NCI-H1930 (cell line): ENCODE results near the gene RTL10.

ENCODE experiments used
- DNase-seq, 2 experiments: peaks; one replicate each; lab custom pipeline; 2025; lab: John Stamatoyannopoulos, UW

The RTL10 gene

DNA sequence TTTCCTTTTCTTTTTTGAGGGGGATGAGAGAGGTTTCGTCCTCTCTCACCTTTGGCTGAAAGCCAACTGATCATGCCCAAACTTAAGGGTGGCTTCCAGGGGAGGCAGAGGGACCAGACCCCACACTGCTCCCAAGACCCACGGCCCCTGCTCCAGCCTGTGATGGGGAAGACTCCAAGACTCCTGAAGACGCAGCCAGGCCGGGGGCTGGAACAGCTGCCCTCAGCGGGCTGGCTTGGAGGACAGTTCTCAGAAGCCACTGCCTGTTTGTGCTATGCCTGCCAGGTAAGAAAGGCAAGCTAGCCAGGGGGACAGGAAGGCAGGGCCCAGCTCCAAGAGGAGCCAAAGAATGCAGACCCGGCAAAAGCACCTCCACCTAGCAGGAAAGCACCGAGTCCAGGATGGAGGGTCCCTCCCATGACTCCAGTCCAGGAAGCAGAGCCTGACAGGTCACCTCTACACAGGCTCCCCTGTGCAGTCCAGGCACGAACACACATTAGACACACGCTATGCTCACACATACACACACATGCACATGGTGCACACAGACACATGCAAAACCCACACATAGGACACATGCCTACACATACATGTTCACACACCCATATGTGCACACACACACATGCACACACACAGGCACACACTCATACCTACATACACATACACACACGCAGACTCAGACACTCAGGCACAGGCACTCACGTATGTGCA is 31.3 kb downstream of the RTL10 start:
- no peak for DNase-seq

- DNase-seq: no peak
Observed at GRCh38 chr22:19822301-19823117, 32.2 kb downstream of the RTL10 start.

DNA sequence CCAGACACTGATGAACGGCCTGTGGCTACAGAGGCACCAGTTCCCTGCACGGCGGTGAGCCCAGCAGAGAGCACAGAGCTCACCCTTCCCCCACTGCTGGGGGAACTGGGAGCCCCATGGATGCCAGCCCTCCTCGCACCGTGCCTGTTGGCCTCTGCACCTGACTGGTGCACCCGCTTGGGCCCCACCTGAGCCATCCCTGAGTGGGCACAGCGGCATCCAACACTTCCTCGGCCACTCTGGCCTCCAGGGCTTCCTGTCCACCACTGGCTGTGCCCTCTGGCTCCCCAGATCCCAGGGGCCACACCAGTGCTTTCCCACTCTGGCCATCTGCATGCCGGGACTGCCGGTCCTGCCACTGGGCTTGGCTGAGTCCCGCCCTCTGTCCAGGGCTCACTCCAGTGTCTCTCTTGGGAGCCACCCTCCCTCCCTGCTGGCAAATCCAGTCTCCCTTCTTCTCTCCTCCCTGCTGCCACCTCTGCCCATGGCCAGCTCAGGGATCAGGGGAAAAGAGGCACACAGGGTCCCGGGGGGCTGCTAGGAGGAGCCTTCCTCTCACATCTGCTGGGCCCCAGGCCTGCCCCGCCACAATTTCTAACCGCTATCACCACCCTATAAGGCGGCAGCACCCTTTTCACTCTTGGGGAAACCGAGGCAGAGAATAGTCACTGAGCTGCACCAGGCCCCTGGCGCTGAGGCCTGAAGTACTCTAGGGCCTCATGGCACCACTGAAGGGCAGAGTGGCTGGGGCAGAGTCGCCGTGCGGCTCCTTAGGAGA is 33.0 kb downstream of the RTL10 start:
- DNase-seq: no peak

- DNase-seq: no peak
Observed at GRCh38 chr22:19820880-19821522, 33.7 kb downstream of the RTL10 start.

GRCh38 chr22:19819911-19820879 is 34.5 kb downstream of the RTL10 start:
- no peak for DNase-seq

GRCh38 chr22:19819208-19819910 is 35.3 kb downstream of the RTL10 start:
- DNase-seq: no peak

GRCh38 chr22:19818324-19819207 is 36.1 kb downstream of the RTL10 start:
- DNase-seq: no peak

DNA sequence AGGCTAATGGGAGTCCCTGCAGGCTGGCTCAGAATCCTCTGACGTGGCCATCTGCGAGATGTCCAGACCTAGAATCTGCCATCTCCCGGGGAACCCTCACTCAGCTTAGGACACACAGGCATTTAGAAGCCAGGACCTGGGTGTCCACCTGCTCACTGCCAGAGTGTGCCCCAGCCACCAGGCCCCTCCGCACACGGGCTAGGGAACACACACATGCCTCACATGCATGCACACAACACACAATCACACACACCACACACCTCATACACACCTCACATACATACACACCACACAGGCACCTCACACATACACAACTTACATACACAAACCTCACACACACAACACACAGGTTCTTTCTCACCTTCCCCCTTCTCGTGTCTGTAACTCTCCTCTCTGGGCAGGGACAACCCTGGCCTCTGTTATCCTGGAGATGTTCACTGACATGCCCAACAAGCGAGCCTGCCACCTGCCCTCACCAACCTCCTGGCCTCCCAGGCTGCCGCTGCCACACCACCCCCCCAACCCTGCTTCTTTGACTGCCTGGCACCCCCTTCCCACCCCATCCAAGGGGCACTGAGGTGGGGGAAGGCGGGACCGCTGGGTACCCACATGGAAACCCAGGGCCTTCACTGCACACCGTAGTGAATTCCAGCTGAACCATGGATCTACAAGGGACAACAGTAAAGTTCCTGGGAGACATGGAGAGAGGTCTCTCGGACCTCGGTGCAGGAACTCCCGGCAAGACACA is 38.1 kb downstream of the RTL10 start:
- no peak for DNase-seq

DNA sequence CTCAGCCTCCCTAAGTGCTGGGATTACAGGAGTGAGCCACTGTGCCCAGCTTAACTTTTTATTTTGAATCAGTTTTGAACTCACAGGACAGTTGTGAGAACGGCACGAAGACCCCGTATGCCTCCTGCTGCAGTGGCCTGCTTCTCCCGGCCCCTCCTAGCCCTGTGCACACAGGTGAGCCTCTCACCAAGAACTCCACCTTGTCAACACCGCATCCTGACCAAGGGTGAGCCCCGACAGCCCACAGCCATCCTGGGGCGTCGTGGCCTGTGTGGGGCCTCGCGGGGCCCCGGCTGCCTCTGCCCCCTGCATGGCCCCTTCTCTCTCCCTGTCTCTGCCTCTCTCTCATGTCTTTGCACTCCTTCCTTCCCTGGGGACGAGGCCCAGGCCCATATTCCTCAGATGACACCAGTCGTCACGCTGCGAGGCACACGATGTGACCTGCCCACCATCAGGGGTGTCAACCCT is 38.8 kb downstream of the RTL10 start:
- no peak for DNase-seq

- no peak for DNase-seq
Observed at GRCh38 chr22:19815093-19815822, 39.4 kb downstream of the RTL10 start.

GRCh38 chr22:19814428-19814827 is 40.2 kb downstream of the RTL10 start:
- no peak for DNase-seq

DNA sequence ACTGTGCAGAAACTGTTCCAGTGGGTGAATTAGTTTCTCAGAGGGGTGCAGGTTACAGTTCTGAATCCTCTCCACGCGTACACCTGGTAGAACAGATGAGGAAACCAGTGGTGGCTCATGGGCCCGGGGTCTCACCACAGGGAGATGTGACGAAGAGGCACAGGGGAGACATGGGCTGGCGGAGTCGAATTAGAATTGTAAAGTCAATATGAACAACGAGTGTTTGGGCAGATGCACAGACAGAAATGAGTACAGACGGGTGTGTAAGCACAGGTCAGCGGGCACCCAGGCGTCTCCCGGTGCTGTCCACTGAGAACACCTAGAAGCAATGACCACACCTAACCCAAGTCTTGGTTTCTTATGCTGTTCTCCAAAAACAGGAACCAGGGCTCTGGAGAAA is 41.8 kb downstream of the RTL10 start:
- DNase-seq: no peak

DNA sequence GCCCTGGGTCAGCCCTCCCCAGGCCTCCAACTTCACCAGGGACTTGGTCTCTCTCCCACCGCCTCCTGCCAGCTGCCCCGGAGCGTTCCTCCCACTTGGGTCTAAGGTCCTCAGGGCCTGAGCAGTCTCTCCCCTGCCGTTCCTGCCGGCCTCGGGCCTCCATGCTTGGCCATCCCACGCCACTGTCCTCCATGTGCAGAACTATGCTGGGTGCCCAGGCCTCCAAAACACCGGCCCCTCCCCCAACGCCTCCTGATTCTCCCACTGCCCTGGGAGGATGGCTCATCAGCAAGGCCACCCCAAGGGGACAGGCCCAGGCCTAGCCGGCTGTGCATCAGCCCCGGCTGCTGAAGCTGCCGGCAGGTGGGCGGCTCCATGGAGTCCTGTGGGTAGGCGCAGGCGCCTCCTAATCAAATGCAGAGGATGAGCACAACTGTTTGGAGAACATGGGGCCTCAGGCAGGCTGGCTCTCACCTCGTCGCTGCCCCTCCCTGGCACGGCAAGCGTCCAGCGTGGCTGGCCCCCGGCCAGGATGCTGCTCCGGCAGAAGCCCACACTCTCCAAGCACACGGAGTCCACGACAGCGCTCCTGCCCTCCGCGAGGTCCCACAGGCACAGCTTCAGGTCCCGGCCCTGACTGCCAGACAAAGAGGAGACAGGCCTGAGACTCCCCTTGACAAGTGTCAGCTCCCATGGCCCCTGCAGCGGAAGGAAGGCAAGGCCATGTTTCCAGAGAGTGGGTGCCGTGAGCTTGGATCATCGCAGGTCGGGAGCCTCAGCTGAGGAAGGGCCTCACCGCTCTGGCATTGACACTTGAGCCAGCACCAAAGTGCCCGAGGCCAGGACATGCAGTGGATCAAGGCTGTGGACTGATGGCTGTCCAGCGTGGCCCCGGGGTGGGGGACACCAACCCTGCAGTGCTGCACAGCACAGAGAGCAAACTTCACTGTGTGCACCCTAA is 42.6 kb downstream of the RTL10 start:
- DNase-seq: no peak

DNA sequence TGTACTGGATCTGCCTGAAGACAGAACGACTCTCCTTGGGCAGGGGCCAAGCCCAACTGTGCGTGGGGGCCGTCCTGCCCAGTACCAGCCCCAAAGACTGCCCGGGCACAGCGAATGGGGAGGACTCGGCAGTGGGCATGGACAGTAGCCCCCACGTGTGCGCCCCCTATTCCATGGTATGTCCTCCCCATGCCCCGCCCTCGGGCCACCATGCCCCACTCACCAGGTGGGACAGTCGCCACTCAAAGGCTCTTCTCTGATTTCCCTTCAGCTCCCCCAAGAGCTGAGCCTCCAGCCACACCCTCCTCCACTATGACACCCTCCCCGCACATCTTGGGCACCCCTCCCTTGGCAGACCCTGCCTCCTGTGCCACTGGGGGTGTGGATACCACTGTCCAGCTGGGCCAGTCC is 43.5 kb downstream of the RTL10 start:
- DNase-seq: no peak

GRCh38 chr22:19810381-19811201 is 44.1 kb downstream of the RTL10 start:
- no peak for DNase-seq

GRCh38 chr22:19809741-19810140 is 44.9 kb downstream of the RTL10 start:
- DNase-seq: no peak
